ENCODE measurements around the gene MSMP.

DNA sequence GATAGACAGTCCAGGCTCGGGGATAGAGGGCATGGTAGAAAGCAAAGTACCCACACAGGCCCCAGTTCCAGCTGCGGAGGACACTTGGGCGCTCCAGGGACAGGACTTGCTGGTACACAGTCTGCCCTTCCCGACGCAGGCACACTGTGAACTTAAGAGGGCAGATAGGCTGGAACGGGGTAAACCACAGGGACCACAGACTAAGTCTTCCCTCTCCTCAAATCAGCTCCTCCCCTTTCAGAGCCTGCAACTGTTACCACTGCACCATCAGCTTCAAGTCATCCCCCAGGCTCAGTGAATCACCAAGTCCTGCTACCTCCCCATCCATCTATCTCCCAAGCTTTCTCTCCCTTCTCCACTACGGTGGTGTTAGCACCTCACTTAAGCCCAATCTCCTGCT lies 12.3 kb downstream of the MSMP start:
- no peak for TF ChIP-seq EP300 (IDR thresholded peaks at IDR 0.05; ENCODE audit: low read depth)
- TF ChIP-seq POLR2AphosphoS5 (IDR thresholded peaks at IDR 0.05) = no peak
